SU-DHL-6 (cell line): ENCODE measurements around the gene CPZ.

Source experiments
- H2AFZ ChIP-seq: fragments of 200-600 bp; sonication (generic); 2 replicates; pipeline ENCODE4 v1.6.1; 2014; ENCODE audit warnings: low read depth, mild to moderate bottlenecking, moderate library complexity, mixed read lengths, antibody characterized with exemption, low read length; ENCODE audit not compliant: severe bottlenecking
- H3F3A ChIP-seq: fragments of 200-600 bp; shearing (Covaris generic); 2 replicates; pipeline ENCODE4 v1.6.0; 2016; ENCODE audit warnings: antibody characterized with exemption, mild to moderate bottlenecking; ENCODE audit not compliant: insufficient read depth
- H3K27ac ChIP-seq: fragments of 200-600 bp; sonication (generic); 2 replicates; pipeline ENCODE4 v1.5.1; 2016; ENCODE audit warnings: low read depth, mild to moderate bottlenecking, low read length, moderate library complexity, mixed read lengths
- H3K27me3 ChIP-seq: fragments of 200-600 bp; sonication (generic), shearing (Covaris generic); 2 replicates; pipeline ENCODE4 v1.6.0; 2014; ENCODE audit warnings: mild to moderate bottlenecking, low read length
- H3K36me3 ChIP-seq: fragments of 200-600 bp; sonication (generic); 2 replicates; pipeline ENCODE4 v1.6.1; 2014; ENCODE audit warnings: mild to moderate bottlenecking, low read length, mixed read lengths
- H3K4me2 ChIP-seq: fragments of 300-600, 200-600 bp; shearing (Covaris generic), sonication (generic); 2 replicates; pipeline ENCODE4 v1.6.0; 2014; ENCODE audit warnings: low read length, low read depth, mild to moderate bottlenecking; ENCODE audit not compliant: poor library complexity, severe bottlenecking
- H3K4me3 ChIP-seq: fragments of 200-600 bp; sonication (generic); 2 replicates; pipeline ENCODE4 v1.5.1; 2014; ENCODE audit warnings: antibody characterized with exemption, low read length, mild to moderate bottlenecking, mixed read lengths; ENCODE audit not compliant: insufficient read depth, poor library complexity, severe bottlenecking
- H3K79me2 ChIP-seq: fragments of 200-600 bp; sonication (generic); 2 replicates; pipeline ENCODE4 v1.6.1; 2014; ENCODE audit warnings: mild to moderate bottlenecking, low read length, moderate library complexity; ENCODE audit not compliant: insufficient read depth
- H3K9ac ChIP-seq: fragments of 200-600 bp; sonication (generic); 2 replicates; pipeline ENCODE4 v1.7.0; 2014; ENCODE audit warnings: mild to moderate bottlenecking, low read length
- H3K9me2 ChIP-seq: fragments of 200-600 bp; sonication (generic); replicated peaks from 2 replicates; pipeline ENCODE4 v1.6.1; 2014; ENCODE audit warnings: low read length; ENCODE audit not compliant: insufficient read depth
- H3K9me3 ChIP-seq: fragments of 200-600 bp; sonication (generic); 2 replicates; pipeline ENCODE4 v1.6.1; 2014; ENCODE audit warnings: low read length, mixed read lengths; ENCODE audit not compliant: insufficient read depth
- H4K20me1 ChIP-seq: fragments of 200-600 bp; sonication (generic); 2 replicates; pipeline ENCODE4 v1.6.1; 2014; ENCODE audit warnings: low read depth, mild to moderate bottlenecking, antibody characterized with exemption, low read length, moderate library complexity, mixed read lengths
- EZH2phosphoT487 ChIP-seq: fragments of 200-600 bp; sonication (generic), shearing (Covaris generic); conservative IDR thresholded peaks from 2 replicates; pipeline ENCODE4 v1.6.1; 2018; ENCODE audit warnings: mild to moderate bottlenecking, antibody characterized with exemption, low read length, moderate library complexity, mixed read lengths
- TF ChIP-seq, protein P1 (sequence below): fragments of 200-600 bp; sonication (generic); IDR thresholded peaks from one replicate; pipeline ENCODE4 v1.5.1; 2017; ENCODE audit warnings: antibody characterized with exemption, mild to moderate bottlenecking, low read length, moderate library complexity; ENCODE audit not compliant: insufficient read depth, poor library complexity, severe bottlenecking

The CPZ gene

DNA sequence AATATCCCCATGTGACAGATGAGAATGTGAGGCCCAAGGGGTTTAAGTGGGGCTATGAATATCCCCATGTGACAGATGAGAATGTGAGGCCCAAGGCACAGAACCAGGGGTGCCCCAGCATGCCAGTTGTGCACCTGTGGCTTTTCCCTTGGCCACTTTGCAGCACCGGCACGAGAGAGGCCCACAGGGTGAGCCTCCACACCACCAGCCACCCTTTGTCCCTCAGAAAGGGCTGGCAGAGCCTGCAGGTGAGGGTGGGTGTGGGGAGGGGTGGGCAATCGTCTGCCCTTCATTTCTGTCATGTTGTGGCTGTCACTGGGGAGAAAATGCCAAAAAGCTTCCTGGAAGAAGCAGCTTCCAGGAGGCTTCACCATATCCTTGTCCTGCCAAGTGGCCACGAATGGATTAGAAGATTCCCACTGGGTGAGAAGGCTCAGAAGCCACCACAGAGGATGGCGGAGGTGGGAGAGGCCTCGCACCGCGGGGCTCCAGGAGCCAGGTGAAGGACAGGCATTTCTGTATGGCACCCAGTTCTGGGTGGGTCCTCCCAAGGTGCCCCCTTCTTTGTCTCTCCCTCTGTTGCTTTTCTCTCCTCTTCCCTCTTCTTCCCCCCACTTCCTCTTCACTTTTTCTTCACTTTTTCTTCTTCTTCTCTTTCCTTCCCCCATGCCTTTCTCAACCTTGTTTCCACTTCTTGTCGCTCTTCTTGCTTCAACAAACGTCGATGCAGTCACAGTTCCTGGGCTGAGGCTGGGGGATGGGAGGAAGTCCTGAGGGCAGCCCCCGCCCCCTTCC is 12.8 kb upstream of the CPZ start:
- Histone ChIP-seq H3K79me2 (no peaks in the 10 kb centered on the region), H2AFZ (no peak overlapping the region), H3K9me2 (no peaks in the 10 kb centered on the region), H3K9ac (no peak overlapping the region), H3K4me2 (no peak overlapping the region), H3K36me3 (no peaks in the 10 kb centered on the region), H4K20me1 (no peaks in the 10 kb centered on the region), H3F3A (no peaks in the 10 kb centered on the region), H3K27ac (no peak overlapping the region), H3K27me3 (no peaks in the 10 kb centered on the region), H3K4me3 (no peak overlapping the region), H3K9me3 (no peaks in the 10 kb centered on the region)
- TF ChIP-seq EZH2phosphoT487, result no peak
- TF ChIP-seq, protein P1, sequence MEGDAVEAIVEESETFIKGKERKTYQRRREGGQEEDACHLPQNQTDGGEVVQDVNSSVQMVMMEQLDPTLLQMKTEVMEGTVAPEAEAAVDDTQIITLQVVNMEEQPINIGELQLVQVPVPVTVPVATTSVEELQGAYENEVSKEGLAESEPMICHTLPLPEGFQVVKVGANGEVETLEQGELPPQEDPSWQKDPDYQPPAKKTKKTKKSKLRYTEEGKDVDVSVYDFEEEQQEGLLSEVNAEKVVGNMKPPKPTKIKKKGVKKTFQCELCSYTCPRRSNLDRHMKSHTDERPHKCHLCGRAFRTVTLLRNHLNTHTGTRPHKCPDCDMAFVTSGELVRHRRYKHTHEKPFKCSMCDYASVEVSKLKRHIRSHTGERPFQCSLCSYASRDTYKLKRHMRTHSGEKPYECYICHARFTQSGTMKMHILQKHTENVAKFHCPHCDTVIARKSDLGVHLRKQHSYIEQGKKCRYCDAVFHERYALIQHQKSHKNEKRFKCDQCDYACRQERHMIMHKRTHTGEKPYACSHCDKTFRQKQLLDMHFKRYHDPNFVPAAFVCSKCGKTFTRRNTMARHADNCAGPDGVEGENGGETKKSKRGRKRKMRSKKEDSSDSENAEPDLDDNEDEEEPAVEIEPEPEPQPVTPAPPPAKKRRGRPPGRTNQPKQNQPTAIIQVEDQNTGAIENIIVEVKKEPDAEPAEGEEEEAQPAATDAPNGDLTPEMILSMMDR, result no peak

DNA sequence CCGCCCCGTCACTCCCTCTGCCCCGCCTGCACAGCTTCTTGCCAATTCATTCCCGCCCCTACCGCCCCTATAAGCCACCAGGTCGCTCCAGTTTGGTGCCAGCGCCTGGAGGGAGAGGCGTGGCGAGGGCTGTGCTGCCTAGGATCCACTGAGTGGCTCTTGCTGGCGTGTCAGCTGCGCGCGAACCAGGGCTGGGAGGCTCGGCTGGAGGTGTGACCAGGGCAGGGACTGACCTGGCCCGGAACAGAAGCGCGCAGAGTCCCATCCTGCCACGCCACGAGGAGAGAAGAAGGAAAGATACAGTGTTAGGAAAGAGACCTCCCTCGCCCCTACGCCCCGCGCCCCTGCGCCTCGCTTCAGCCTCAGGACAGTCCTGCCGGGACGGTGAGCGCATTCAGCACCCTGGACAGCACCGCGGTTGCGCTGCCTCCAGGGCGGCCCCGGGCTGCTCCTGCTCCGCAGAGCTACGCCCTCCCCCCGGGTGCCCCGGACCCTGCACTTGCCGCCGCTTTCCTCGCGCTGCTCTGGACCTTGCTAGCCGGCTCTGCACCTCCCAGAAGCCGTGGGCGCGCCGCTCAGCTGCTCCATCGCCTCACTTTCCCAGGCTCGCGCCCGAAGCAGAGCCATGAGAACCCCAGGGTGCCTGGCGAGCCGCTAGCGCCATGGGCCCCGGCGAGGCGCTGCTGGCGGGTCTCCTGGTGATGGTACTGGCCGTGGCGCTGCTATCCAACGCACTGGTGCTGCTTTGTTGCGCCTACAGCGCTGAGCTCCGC is 12.1 kb upstream of the CPZ start, which contains the start of gene GPR78:
Gene GPR78, plus strand, starts transcription at position 72 of the 773 bp plus-strand sequence. Its CDS starts 591 bp downstream, at position 663.
- H3K9me2 ChIP-seq, result no peaks in the 10 kb centered on the region
- H2AFZ ChIP-seq, result no peak within 1 kb of the TSS
- H3K79me2 ChIP-seq, result no peaks in the 10 kb centered on the region
- no peak within 1 kb of the TSS for H3K27ac ChIP-seq
- no peaks in the 10 kb centered on the region for H3K27me3 ChIP-seq
- H3K4me3 ChIP-seq, result no peak within 1 kb of the TSS
- H3K4me2 ChIP-seq, result no peak within 1 kb of the TSS
- H3F3A ChIP-seq, result no peaks in the 10 kb centered on the region
- TF ChIP-seq, protein P1, result no peak
- no peak for TF ChIP-seq EZH2phosphoT487
- no peak within 1 kb of the TSS for H3K9ac ChIP-seq
- H3K36me3 ChIP-seq, result no peaks in the 10 kb centered on the region
- H4K20me1 ChIP-seq, result no peaks in the 10 kb centered on the region
- no peaks in the 10 kb centered on the region for H3K9me3 ChIP-seq

DNA sequence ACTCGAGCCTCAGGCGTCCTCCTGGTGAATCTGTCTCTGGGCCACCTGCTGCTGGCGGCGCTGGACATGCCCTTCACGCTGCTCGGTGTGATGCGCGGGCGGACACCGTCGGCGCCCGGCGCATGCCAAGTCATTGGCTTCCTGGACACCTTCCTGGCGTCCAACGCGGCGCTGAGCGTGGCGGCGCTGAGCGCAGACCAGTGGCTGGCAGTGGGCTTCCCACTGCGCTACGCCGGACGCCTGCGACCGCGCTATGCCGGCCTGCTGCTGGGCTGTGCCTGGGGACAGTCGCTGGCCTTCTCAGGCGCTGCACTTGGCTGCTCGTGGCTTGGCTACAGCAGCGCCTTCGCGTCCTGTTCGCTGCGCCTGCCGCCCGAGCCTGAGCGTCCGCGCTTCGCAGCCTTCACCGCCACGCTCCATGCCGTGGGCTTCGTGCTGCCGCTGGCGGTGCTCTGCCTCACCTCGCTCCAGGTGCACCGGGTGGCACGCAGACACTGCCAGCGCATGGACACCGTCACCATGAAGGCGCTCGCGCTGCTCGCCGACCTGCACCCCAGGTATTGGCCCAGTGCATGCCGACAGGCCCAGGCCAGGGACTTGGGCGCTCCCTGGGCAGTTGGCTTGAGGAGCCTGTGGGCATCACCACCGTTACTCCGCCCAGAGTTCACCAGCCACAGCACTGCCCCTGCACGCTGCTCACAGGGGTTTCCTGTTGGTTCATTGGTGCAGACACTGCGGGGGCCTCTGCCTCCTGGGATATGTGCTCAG is 11.3 kb upstream of the CPZ start:
- no peak overlapping the region for H3K4me3 ChIP-seq
- no peak overlapping the region for H3K27ac ChIP-seq
- no peak overlapping the region for H2AFZ ChIP-seq
- no peaks in the 10 kb centered on the region for H3K9me2 ChIP-seq
- H3K79me2 ChIP-seq, result no peaks in the 10 kb centered on the region
- H3K4me2 ChIP-seq, result no peak overlapping the region
- H3F3A ChIP-seq, result no peaks in the 10 kb centered on the region
- no peaks in the 10 kb centered on the region for H4K20me1 ChIP-seq
- H3K9me3 ChIP-seq, result no peaks in the 10 kb centered on the region
- H3K27me3 ChIP-seq, result no peaks in the 10 kb centered on the region
- H3K36me3 ChIP-seq, result no peaks in the 10 kb centered on the region
- no peak for TF ChIP-seq EZH2phosphoT487
- TF ChIP-seq, protein P1, result no peak
- H3K9ac ChIP-seq, result no peak overlapping the region
